ENCODE data around the gene P2RX2. TPM values are rescaled to one million over a fixed set of nuclear protein-coding genes. Genes with fewer than 3 reads are reported as not detected.
A peak's percentile ranks its signal among the peaks of the same experiment; 100 is the strongest.

The P2RX2 gene
- total RNA-seq, 1 donor: not detected

GRCh38 chr12:132614861-132615578 lies 3.6 kb upstream of the P2RX2 start:
- no peak overlapping the region for H3K4me3 ChIP-seq (ENCODE audit: low read depth, low read length)
- peak; percentile 85 for DNase-seq (ENCODE audit: low read depth)
- TF ChIP-seq CTCF (IDR thresholded peaks at IDR 0.05; ENCODE audit: insufficient read depth, low read depth, low read length): peak; percentile 88

GRCh38 chr12:132615579-132616038 lies 3.0 kb upstream of the P2RX2 start:
- TF ChIP-seq CTCF (IDR thresholded peaks at IDR 0.05; ENCODE audit: insufficient read depth, low read depth, low read length): no peak
- DNase-seq (ENCODE audit: low read depth): no peak
- H3K4me3 ChIP-seq (ENCODE audit: low read depth, low read length): no peak overlapping the region

DNA sequence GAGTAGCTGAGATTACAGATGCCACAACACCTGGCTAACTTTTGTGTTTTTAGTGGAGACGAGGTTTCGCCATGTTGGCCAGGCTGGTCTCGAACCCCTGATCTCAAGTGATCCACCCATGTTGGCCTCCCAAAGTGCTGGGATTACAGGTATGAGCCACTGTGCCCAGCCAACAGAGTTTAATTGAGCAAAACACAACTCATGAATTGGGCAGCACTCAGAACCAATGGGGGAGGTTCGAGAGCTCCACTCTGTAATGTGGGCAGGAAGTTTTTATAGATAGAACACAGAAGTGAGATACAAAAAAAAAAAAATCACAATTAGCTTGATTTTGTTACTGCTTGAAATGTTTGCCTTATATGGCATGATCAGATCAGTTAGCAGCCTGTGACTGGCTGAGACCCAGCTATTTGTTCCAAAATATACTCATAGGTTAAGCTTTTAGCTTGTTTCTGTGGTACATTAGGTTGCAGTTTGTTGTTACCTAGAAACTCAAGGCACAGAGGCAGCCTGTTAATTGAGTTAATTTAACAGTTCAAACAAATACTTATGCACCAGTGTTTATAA lies 1.4 kb upstream of the P2RX2 start:
- no peak for DNase-seq (ENCODE audit: low read depth)
- no peak for TF ChIP-seq CTCF (IDR thresholded peaks at IDR 0.05; ENCODE audit: insufficient read depth, low read depth, low read length)
- no peak overlapping the region for H3K4me3 ChIP-seq (ENCODE audit: low read depth, low read length)

GRCh38 chr12:132617822-132618682 lies 524 bp upstream of the P2RX2 start:
- DNase-seq (ENCODE audit: low read depth): no peak
- no peak for TF ChIP-seq CTCF (IDR thresholded peaks at IDR 0.05; ENCODE audit: insufficient read depth, low read depth, low read length)
- no peak overlapping the region for H3K4me3 ChIP-seq (ENCODE audit: low read depth, low read length)

DNA sequence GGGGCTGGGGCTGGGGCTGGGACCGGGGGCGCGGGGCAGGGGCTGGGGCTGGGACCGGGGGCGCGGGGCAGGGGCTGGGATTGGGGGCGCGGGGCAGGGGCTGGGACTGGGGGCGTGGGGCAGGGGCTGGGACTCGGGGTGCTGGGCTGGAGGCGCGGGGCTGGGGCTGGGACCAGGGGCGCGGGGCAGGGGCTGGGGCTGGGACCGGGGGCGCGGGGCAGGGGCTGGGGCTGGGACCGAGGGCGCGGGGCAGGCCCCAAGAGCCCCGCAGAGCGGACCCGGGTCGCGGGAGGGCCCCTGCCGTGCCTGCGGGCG lies 452 bp downstream of the P2RX2 start:
- DNase-seq (ENCODE audit: low read depth): no peak
- no peak overlapping the region for H3K4me3 ChIP-seq (ENCODE audit: low read depth, low read length)
- TF ChIP-seq CTCF (IDR thresholded peaks at IDR 0.05; ENCODE audit: insufficient read depth, low read depth, low read length): no peak

DNA sequence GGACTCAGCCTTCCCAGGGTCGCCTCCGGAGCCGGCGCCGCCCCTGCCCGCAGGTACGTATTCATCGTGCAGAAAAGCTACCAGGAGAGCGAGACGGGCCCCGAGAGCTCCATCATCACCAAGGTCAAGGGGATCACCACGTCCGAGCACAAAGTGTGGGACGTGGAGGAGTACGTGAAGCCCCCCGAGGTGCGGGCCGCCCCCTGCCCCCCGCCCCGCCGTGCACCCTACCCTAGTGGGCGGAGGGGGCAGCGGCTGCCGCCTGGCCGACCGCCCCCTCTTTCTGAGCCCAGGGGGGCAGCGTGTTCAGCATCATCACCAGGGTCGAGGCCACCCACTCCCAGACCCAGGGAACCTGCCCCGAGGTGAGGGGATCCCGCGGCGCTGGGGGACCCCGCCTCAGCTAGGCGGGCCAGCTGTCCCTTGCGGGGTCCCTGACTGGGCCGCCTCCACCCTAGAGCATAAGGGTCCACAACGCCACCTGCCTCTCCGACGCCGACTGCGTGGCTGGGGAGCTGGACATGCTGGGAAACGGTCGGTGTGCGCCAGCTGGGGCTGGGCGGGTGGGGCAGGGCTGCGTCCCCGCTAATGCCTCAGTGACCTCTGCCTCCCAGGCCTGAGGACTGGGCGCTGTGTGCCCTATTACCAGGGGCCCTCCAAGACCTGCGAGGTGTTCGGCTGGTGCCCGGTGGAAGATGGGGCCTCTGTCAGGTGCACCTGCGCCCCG lies 973 bp downstream of the P2RX2 start:
- no peak for DNase-seq (ENCODE audit: low read depth)
- H3K4me3 ChIP-seq (ENCODE audit: low read depth, low read length): no peak overlapping the region
- TF ChIP-seq CTCF (IDR thresholded peaks at IDR 0.05; ENCODE audit: insufficient read depth, low read depth, low read length): no peak

Data from fibroblast of villous mesenchyme (primary cell).